H9 (cell line): Measurements from ENCODE around the gene GNAS. TPM values are rescaled to one million over a fixed set of nuclear protein-coding genes. Genes with fewer than 3 reads are reported as not detected.

Experiments
- DNase-seq: peaks from one replicate; pipeline ENCODE4 v3.0.0-alpha.2; 2017
- H2AFZ ChIP-seq: one replicate; pipeline ENCODE4 v1.6.1; 2013; ENCODE audit warnings: mild to moderate bottlenecking, low read length, control low read depth, moderate library complexity
- H2AK5ac ChIP-seq: 2 replicates; pipeline ENCODE4 v1.6.1; 2013; ENCODE audit warnings: low read length, control low read depth, mixed read lengths; ENCODE audit not compliant: insufficient read length
- H2BK120ac ChIP-seq: one replicate; pipeline ENCODE4 v1.6.1; 2013; ENCODE audit warnings: low read depth, mild to moderate bottlenecking, low read length, control low read depth, inconsistent platforms; ENCODE audit not compliant: poor library complexity, severe bottlenecking
- H2BK12ac ChIP-seq: 2 replicates; pipeline ENCODE4 v1.6.1; 2013; ENCODE audit warnings: low read length, control low read depth, mixed read lengths, low read depth; ENCODE audit not compliant: insufficient read length
- H2BK15ac ChIP-seq: 2 replicates; pipeline ENCODE4 v1.6.1; 2013; ENCODE audit warnings: low read depth, low read length, control low read depth
- H2BK20ac ChIP-seq: one replicate; pipeline ENCODE4 v1.6.1; 2013; ENCODE audit warnings: low read depth, mild to moderate bottlenecking, low read length, control low read depth, inconsistent platforms; ENCODE audit not compliant: poor library complexity, severe bottlenecking
- H2BK5ac ChIP-seq: 2 replicates; pipeline ENCODE4 v1.6.1; 2013; ENCODE audit warnings: low read length, control low read depth, mixed read lengths; ENCODE audit not compliant: insufficient read length
- H3K14ac ChIP-seq: 2 replicates; pipeline ENCODE4 v1.6.1; 2013; ENCODE audit warnings: low read length, control low read depth; ENCODE audit not compliant: insufficient read depth
- H3K18ac ChIP-seq: 2 replicates; pipeline ENCODE4 v1.6.1; 2013; ENCODE audit warnings: low read depth, mild to moderate bottlenecking, mixed read lengths, low read length, control low read depth; ENCODE audit not compliant: insufficient read length
- H3K23ac ChIP-seq: 2 replicates; pipeline ENCODE4 v1.6.1; 2013; ENCODE audit warnings: low read length, control low read depth, mixed read lengths, low read depth; ENCODE audit not compliant: insufficient read length
- H3K23me2 ChIP-seq: 2 replicates; pipeline ENCODE4 v1.6.1; 2013; ENCODE audit warnings: low read depth, mild to moderate bottlenecking, mixed read lengths, low read length, control low read depth; ENCODE audit not compliant: insufficient read length, poor library complexity, severe bottlenecking
- H3K27ac ChIP-seq: 2 replicates; pipeline ENCODE4 v1.5.1; 2013; ENCODE audit warnings: low read length, control low read depth, mixed read lengths, low read depth; ENCODE audit not compliant: insufficient read length
- H3K27me3 ChIP-seq: 2 replicates; pipeline ENCODE4 v1.6.1; 2013; ENCODE audit warnings: low read length, control low read depth, inconsistent platforms; ENCODE audit not compliant: insufficient read depth
- H3K4ac ChIP-seq: 2 replicates; pipeline ENCODE4 v1.6.1; 2013; ENCODE audit warnings: low read depth, mild to moderate bottlenecking, control low read depth, inconsistent platforms, low read length, moderate library complexity
- H3K4me1 ChIP-seq: 2 replicates; pipeline ENCODE4 v1.6.1; 2013; ENCODE audit warnings: low read length, control low read depth, inconsistent platforms; ENCODE audit not compliant: insufficient read depth
- H3K4me2 ChIP-seq: 2 replicates; pipeline ENCODE4 v1.6.1; 2013; ENCODE audit warnings: low read length, control low read depth, mixed read lengths; ENCODE audit not compliant: insufficient read length, insufficient read depth
- H3K56ac ChIP-seq: 2 replicates; pipeline ENCODE4 v1.6.1; 2013; ENCODE audit warnings: low read depth, mild to moderate bottlenecking, mixed read lengths, low read length, control low read depth; ENCODE audit not compliant: insufficient read length
- H3K79me1 ChIP-seq: 2 replicates; pipeline ENCODE4 v1.6.1; 2013; ENCODE audit warnings: low read depth, mild to moderate bottlenecking, moderate library complexity, low read length, control low read depth, inconsistent platforms; ENCODE audit not compliant: insufficient read depth, poor library complexity, severe bottlenecking
- H3K79me2 ChIP-seq: 2 replicates; pipeline ENCODE4 v1.6.1; 2013; ENCODE audit warnings: low read length, control low read depth, inconsistent platforms; ENCODE audit not compliant: insufficient read depth
- H3K9ac ChIP-seq: 2 replicates; pipeline ENCODE4 v1.6.1; 2013; ENCODE audit warnings: low read length, control low read depth, mixed read lengths; ENCODE audit not compliant: insufficient read length; ENCODE audit errors: extremely low read depth
- H3K9me3 ChIP-seq: one replicate; pipeline ENCODE4 v1.6.1; 2013; ENCODE audit warnings: low read depth, low read length, inconsistent platforms; ENCODE audit not compliant: control insufficient read depth
- H3T11ph ChIP-seq: one replicate; pipeline ENCODE4 v1.6.1; 2013; ENCODE audit warnings: mild to moderate bottlenecking, low read length, control low read depth, inconsistent platforms
- H4K20me1 ChIP-seq: one replicate; pipeline ENCODE4 v1.6.1; 2013; ENCODE audit not compliant: control insufficient read depth, insufficient read length, insufficient read depth
- H4K5ac ChIP-seq: 2 replicates; pipeline ENCODE4 v1.6.1; 2013; ENCODE audit warnings: low read depth, mild to moderate bottlenecking, mixed read lengths, low read length, control low read depth; ENCODE audit not compliant: insufficient read length
- H4K8ac ChIP-seq: replicated peaks from 2 replicates; pipeline ENCODE4 v1.6.1; 2013; ENCODE audit warnings: low read length, control low read depth, mixed read lengths, low read depth; ENCODE audit not compliant: insufficient read length
- H4K91ac ChIP-seq: 2 replicates; pipeline ENCODE4 v1.6.1; 2013; ENCODE audit warnings: low read depth, mild to moderate bottlenecking, moderate library complexity, mixed read lengths, low read length, control low read depth; ENCODE audit not compliant: insufficient read length
- H3K27ac Mint-ChIP-seq, 3 experiments: 2 replicates in 2 of 3; 3 replicates in 1 of 3; pipeline ENCODE4 v1.8.0; 2020 to 2021; ENCODE audit warnings: mixed read lengths in 3 of 3, mild to moderate bottlenecking in 1 of 3, moderate library complexity in 1 of 3
- H3K27me3 Mint-ChIP-seq: 2 replicates; pipeline ENCODE4 v1.8.0; 2021; ENCODE audit warnings: low read depth, mild to moderate bottlenecking, moderate library complexity, mixed read lengths
- H3K36me3 Mint-ChIP-seq, 3 experiments: 2 replicates in 2 of 3; 3 replicates in 1 of 3; pipeline ENCODE4 v1.8.0; 2020 to 2021; ENCODE audit warnings: low read depth in 3 of 3, mixed read lengths in 3 of 3; ENCODE audit not compliant: insufficient read depth in 1 of 3
- H3K4me1 Mint-ChIP-seq, 2 experiments: 2 replicates each; pipeline ENCODE4 v1.8.0; 2020; ENCODE audit warnings: mixed read lengths in 2 of 2
- H3K4me3 Mint-ChIP-seq, 2 experiments: 2 replicates in 1 of 2; 3 replicates in 1 of 2; pipeline ENCODE4 v1.8.0; 2020 to 2021; ENCODE audit warnings: mild to moderate bottlenecking in 2 of 2, mixed read lengths in 2 of 2, moderate library complexity in 1 of 2
- H3K9me3 Mint-ChIP-seq, 2 experiments: 2 replicates in 1 of 2; 3 replicates in 1 of 2; pipeline ENCODE4 v1.8.0; 2020; ENCODE audit warnings: mild to moderate bottlenecking in 2 of 2, mixed read lengths in 2 of 2, moderate library complexity in 1 of 2
- CTCF ChIP-seq: fragments of 200-600 bp; sonication (generic); conservative IDR thresholded peaks from 3 replicates; pipeline ENCODE4 v1.8.0; 2021; ENCODE audit warnings: antibody characterized with exemption, mild to moderate bottlenecking
- WGBS: extraction: QIAGEN DNeasy Blood & Tissue Kit; methylation state at CpG from one replicate; pipeline ENCODE4 v1.1.7; 2013; ENCODE audit warnings: missing lambda C conversion rate, low lambda C conversion rate, mixed read lengths; ENCODE audit not compliant: insufficient read length; ENCODE audit errors: extremely low coverage; 5-methylcytosine and 5-hydroxymethylcytosine counted together
- total RNA-seq: library from RNA; stranded (reverse); gene quantifications from 2 replicates; pipeline ENCODE4 v1.2.1, GENCODE V29; 2021

Gene GNAS
- total RNA-seq, 1 experiment from 2014 or later = 920 TPM

- Histone ChIP-seq H3K79me2 (no peaks in the 10 kb centered on the region), H2BK5ac (no peak overlapping the region), H3T11ph (no peak overlapping the region), H2BK120ac (no peak overlapping the region), H3K9me3 (no peaks in the 10 kb centered on the region), H3K9ac (no peak overlapping the region), H2BK12ac (no peak overlapping the region), H3K14ac (no peak overlapping the region), H3K4me2 (no peak overlapping the region), H3K23ac (no peak overlapping the region), H3K27me3 (no peaks in the 10 kb centered on the region), H4K8ac (no peak overlapping the region), H3K23me2 (no peaks in the 10 kb centered on the region), H2BK15ac (no peak overlapping the region), H4K20me1 (no peaks in the 10 kb centered on the region), H3K4me1 (no peaks in the 10 kb centered on the region), H3K4ac (no peak overlapping the region), H3K18ac (no peak overlapping the region), H2BK20ac (no peak overlapping the region), H2AFZ (no peak overlapping the region), H2AK5ac (no peak overlapping the region), H3K79me1 (no peaks in the 10 kb centered on the region), H3K27ac (no peak overlapping the region), H4K5ac (no peak overlapping the region), H3K56ac (no peak overlapping the region), H4K91ac (no peak overlapping the region)
- Mint-ChIP-seq H3K4me1 (peaks cover 9 to 17% of the 10 kb centered on the region in 2 experiments), H3K36me3 (peaks cover under 1 to 1% (median under 1%) of the 10 kb centered on the region in 3 experiments; a peak in 4 of 7 replicates), H3K4me3 (no peak overlapping the region), H3K9me3 (no peaks in the 10 kb centered on the region), H3K27ac (no peak overlapping the region), H3K27me3 (peaks cover 6% of the 10 kb centered on the region; the same call in 1 of the 2 replicates)
- TF ChIP-seq CTCF = no peak
- DNase-seq = no peak
- WGBS = no CpG with 5 or more reads among the region's 2 CpGs
Measured at GRCh38 chr20:58865843-58866242, 13.3 kb downstream of the GNAS start.
